Testis (tissue), 3 donors: Measurements from ENCODE around the gene FAM53A. TPM values are rescaled to one million over a fixed set of nuclear protein-coding genes. Genes with fewer than 3 reads are reported as not detected.

Source experiments
- DNase-seq: peaks from one replicate; pipeline ENCODE4 v3.0.0-alpha.2; 2019
- H3K27ac ChIP-seq, 2 donors: fragments of 200-600 bp; sonication (generic); one replicate each; pipeline ENCODE4 v1.5.1; 2019
- H3K27me3 ChIP-seq: fragments of 200-600 bp; sonication (generic); one replicate; pipeline ENCODE4 v1.5.1; 2019
- H3K36me3 ChIP-seq: fragments of 200-600 bp; sonication (generic); one replicate; pipeline ENCODE4 v1.5.1; 2017; ENCODE audit warnings: low read depth; ENCODE audit errors: missing control alignments
- H3K4me1 ChIP-seq: fragments of 200-600 bp; sonication (generic); one replicate; pipeline ENCODE4 v1.5.1; 2019
- H3K4me3 ChIP-seq, 2 donors: fragments of 200-600 bp; sonication (generic); one replicate each; pipeline ENCODE4 v1.5.1; 2017 to 2019
- H3K9me3 ChIP-seq: fragments of 200-600 bp; sonication (generic); one replicate; pipeline ENCODE4 v1.5.1; 2017
- CTCF ChIP-seq, 3 experiments: fragments of 450-650 bp in 2 of 3; fragments of 200-600 bp in 1 of 3; sonication (generic) in 1 of 3; IDR thresholded peaks; one replicate each; pipeline ENCODE4 v1.5.1; 2016 to 2019; ENCODE audit warnings: antibody characterized with exemption in 3 of 3, mild to moderate bottlenecking in 2 of 3, moderate library complexity in 1 of 3
- POLR2A ChIP-seq: fragments of 450-650 bp; IDR thresholded peaks from one replicate; pipeline ENCODE4 v1.6.1; 2017; ENCODE audit warnings: antibody characterized with exemption, mild to moderate bottlenecking, moderate library complexity
- WGBS, 2 donors: methylation state at CpG; one replicate each; pipeline ENCODE4 v1.1.5; 2018; 5-methylcytosine and 5-hydroxymethylcytosine counted together
- intact Hi-C: fragments of 100-400 bp; cut with DNase I; formaldehyde crosslinking; loops from one replicate; pipeline ENCODE4 v1.15.1; 2023; ENCODE audit warnings: low total_unique reads
- polyA plus RNA-seq: library from polyadenylated mRNA; stranded (reverse); fragments of 350-450 nt; fragmentation: Illumina TruSeq; extraction: RNeasy Lipid Tissue Mini Kit (QIAGEN cat#74804); gene quantifications from one replicate; pipeline ENCODE4 v1.2.3, GENCODE V29; 2014; ENCODE audit warnings: low read depth, low replicate concordance; ENCODE audit not compliant: insufficient read depth
- total RNA-seq, 2 donors: library from RNA; depleted of rRNA; stranded (reverse); fragments of >200 nt; gene quantifications; one replicate each; pipeline ENCODE4 v1.2.3, GENCODE V29; 2016

FAM53A gene
- total and polyA plus RNA-seq, 3 donors from 2014 or later = 24.2 to 60.8 (median 41.3) TPM

DNA sequence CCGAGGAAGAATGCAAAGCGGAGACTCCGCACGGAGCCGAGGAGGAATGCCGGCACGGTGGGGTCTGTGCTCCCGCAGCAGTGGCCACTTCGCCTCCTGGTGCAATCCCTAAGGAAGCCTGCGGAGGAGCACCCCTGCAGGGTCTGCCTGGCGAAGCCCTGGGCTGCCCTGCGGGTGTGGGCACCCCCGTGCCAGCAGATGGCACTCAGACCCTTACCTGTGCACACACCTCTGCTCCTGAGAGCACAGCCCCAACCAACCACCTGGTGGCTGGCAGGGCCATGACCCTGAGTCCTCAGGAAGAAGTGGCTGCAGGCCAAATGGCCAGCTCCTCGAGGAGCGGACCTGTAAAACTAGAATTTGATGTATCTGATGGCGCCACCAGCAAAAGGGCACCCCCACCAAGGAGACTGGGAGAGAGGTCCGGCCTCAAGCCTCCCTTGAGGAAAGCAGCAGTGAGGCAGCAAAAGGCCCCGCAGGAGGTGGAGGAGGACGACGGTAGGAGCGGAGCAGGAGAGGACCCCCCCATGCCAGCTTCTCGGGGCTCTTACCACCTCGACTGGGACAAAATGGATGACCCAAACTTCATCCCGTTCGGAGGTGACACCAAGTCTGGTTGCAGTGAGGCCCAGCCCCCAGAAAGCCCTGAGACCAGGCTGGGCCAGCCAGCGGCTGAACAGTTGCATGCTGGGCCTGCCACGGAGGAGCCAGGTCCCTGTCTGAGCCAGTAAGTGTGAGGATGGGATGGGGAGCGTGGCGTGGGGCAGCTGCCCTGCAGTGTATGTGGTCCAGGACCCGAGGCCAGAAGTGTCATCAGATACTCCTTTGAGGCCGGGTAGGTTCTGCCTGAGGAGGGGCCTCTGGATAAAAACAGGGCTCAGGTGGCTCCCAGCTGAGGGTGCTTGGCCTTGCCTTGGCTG lies 44.2 kb upstream of the FAM53A start:
- no peak overlapping the region for H3K27ac ChIP-seq
- no peaks in the 10 kb centered on the region for H3K27me3 ChIP-seq
- H3K9me3 ChIP-seq = no peaks in the 10 kb centered on the region
- no peak for DNase-seq
- H3K4me3 ChIP-seq = no peak overlapping the region
- intact Hi-C loops = loop anchor here (5.0 kb wide), 1 partner anchor 36 kb away; no protein-coding TSS in a partner anchor
- H3K36me3 ChIP-seq = no peaks in the 10 kb centered on the region
- no peaks in the 10 kb centered on the region for H3K4me1 ChIP-seq
- WGBS, 2 donors = 87 to 91% methylated on average over 21 to 31 of the region's 31 CpGs
- TF ChIP-seq POLR2A (no peak), CTCF (IDR thresholded peaks at IDR 0.05) (no peak)

DNA sequence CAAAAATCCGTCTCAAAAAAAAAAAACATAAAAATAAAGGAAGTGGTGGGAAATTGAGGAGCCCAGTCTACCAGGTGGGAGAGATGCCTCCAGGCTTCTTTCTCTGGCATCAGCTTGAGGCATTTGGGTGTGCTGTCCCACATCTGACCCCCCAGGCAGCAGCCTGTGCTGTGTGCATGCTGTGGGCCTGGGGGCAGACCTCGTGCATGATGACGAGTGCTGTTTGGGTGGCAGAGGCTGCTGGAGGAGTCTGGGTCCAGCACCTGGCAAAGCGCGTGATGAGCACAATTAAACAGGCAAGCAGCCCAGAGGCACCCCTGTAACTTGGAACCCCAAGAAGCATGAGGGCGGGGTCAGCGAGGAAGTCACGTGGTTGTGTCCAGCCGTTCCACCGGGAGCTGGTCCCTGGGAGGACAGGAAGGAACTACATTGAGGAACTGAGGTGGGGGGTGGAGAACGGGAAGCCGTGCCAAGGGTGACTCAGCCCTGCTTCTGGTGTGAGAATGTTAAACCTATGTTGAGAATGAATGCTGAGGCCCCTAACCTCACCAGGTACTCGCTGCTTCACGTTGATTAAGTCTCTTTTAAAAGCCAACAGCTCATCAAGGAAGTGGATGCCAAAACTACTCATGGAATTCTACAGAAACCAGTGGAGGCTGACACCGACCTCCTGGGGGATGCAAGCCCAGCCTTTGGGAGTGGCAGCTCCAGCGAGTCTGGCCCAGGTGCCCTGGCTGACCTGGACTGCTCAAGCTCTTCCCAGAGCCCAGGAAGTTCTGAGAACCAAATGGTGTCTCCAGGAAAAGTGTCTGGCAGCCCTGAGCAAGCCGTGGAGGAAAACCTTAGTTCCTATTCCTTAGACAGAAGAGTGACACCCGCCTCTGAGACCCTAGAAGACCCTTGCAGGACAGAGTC lies 43.3 kb upstream of the FAM53A start:
- DNase-seq = no peak
- intact Hi-C loops = loop anchor here (5.0 kb wide), 1 partner anchor 35 kb away; no protein-coding TSS in a partner anchor
- TF ChIP-seq CTCF (IDR thresholded peaks at IDR 0.05) (no peak), POLR2A (no peak)
- 66 to 81% methylated on average over 18 of the region's 18 CpGs for WGBS, 2 donors
- Histone ChIP-seq H3K4me1 (peaks cover 8% of the 10 kb centered on the region), H3K4me3 (no peak overlapping the region), H3K36me3 (no peaks in the 10 kb centered on the region), H3K9me3 (no peaks in the 10 kb centered on the region), H3K27ac (no peak overlapping the region), H3K27me3 (no peaks in the 10 kb centered on the region)

DNA sequence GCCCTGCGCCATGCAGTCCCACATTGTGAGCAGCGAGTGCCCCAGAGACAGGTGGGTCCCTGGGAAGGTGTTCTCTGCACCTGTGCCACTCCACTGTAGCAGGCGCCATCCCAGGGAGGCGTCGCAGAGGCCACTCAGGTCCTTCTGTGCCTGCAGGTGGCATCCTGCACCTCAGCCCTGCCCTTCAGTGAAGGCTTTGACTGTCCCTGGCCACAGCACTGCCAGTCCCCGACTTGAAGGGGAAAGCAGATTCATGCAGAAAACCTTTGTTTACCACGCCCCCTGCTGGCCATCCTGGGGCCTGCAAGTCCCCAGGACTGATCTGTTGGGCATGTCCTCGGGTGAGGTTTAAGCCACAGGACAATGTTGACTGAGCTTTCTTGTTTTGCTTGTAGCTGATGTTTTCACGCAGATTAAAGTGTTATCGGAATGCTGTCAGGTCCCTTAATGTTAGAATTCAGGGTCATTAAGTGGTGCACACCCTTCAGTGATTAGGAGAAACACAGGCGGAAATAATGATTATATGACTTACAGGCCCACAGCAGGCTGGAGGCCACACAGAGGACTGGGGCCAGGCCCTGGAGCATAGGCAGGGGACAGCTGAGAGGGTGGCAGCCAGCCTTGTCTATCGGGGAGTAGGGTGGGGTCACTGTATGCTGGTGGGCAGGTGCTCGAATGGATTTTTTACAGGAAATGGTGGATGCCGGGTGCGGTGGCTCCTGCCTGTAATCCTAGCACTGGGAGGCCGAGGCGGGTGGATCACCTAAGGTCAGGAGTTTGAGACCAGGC lies 42.2 kb upstream of the FAM53A start:
- H3K27ac ChIP-seq = no peak overlapping the region

More for the DNA sequence above, 42.2 kb upstream of the FAM53A start:
- TF ChIP-seq POLR2A (no peak), CTCF (IDR thresholded peaks at IDR 0.05) (peak; percentile 89 to 97 (median 91))
- no peaks in the 10 kb centered on the region for H3K36me3 ChIP-seq
- peaks cover 8% of the 10 kb centered on the region for H3K4me1 ChIP-seq
- peak; percentile 96 for DNase-seq
- no peak overlapping the region for H3K4me3 ChIP-seq
- H3K27me3 ChIP-seq = no peaks in the 10 kb centered on the region
- WGBS, 2 donors = 58 to 72% methylated on average over 13 to 17 of the region's 17 CpGs
- intact Hi-C loops = loop anchor here (5.0 kb wide), 1 partner anchor 34 kb away; no protein-coding TSS in a partner anchor
- H3K9me3 ChIP-seq = no peaks in the 10 kb centered on the region
